GM21723 (cell line): ENCODE results near the gene WNT9B.

Experiments
- ATAC-seq: cut with Tn5 transposase; IDR thresholded peaks from one replicate; pipeline ENCODE4 v1.9.1; 2021; ENCODE audit warnings: mild to moderate bottlenecking, moderate library complexity; ENCODE audit not compliant: unreplicated experiment

The WNT9B gene, protein sequence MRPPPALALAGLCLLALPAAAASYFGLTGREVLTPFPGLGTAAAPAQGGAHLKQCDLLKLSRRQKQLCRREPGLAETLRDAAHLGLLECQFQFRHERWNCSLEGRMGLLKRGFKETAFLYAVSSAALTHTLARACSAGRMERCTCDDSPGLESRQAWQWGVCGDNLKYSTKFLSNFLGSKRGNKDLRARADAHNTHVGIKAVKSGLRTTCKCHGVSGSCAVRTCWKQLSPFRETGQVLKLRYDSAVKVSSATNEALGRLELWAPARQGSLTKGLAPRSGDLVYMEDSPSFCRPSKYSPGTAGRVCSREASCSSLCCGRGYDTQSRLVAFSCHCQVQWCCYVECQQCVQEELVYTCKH

GRCh38 chr17:46851029-46851741, at the start of gene WNT9B:
Gene WNT9B (plus strand): TSS chr17:46851583. CDS start chr17:46851639, 56 bp downstream.
- ATAC-seq = no peak

- no peak for ATAC-seq
Measured at GRCh38 chr17:46802800-46803199, 48.6 kb upstream of the WNT9B start.

DNA sequence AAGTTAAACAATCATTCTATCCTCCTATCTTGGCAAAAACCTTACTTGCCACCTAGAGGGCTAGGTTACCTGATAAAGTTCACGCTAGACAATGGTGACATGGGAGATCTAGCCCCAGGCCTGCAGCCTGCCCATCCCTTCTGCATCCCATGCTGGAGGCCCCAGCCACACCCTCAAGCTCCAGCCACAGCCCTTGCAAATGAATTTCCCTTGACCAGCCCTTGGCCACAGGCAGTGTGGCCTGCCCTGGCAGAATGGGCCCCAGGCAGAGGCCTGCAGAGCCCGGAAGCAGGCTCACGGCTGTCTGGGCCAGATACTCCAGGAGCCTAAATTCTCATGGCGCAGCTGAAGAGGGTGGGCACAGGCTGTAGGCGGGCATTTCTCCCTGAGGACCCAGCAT, 47.8 kb upstream of the WNT9B start:
- ATAC-seq = no peak

DNA sequence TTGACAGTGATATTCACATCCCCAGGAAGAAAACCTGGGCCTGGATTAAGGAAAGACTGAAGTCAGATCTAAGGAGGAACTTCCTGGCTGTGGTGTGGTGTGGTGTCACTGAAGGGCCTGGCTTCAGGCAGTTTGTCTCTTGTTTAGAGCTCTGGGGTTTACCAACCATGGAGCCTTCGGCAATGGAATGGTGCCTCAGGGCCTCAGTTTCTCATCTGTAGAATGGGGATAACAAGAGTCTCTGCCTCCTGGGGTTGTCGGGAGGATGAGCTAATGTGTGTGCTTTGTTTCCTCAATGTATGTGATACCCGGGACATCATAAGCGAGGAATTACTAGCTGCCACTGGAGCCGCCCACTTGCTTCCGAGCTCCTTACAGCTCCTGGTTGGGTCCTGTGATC, 45.6 kb upstream of the WNT9B start:
- no peak for ATAC-seq

GRCh38 chr17:46809110-46809571, 42.2 kb upstream of the WNT9B start:
- ATAC-seq = no peak

- ATAC-seq = no peak
Measured at GRCh38 chr17:46810837-46811236, 40.5 kb upstream of the WNT9B start.

GRCh38 chr17:46811978-46812583, 39.3 kb upstream of the WNT9B start:
- ATAC-seq = no peak

DNA sequence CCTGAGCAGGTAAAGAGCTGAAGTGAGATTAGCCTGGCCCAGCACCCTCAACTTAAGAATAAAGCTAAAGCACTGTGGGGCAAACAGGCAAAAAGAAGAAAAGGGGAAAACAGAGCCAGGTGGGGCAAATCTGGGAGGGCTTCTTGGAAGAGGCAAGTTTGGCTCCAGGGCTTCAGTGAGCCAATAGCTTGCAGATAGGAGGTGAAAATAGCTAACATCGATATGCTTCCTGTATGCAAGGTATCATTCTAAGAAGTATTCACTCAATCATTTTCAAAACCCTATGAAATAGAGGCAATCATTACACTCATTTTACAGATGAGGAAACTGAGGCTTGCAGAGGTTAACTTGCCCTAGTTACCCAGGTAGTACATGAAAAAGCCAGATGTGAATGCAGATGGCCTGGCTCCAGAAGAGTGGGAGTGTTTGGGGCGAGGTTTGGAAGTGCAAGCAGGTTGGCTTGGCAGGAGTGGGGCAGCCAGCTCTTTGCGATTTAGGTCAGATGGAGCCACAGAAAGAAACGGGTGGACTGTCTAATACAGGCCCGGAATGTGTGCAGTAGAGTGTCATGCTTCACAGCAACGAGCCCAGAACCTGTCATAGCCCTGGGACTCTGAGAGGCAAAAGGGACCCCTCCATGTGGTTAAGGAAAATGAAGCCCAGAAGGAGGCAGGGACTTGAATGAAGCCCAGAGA, 38.6 kb upstream of the WNT9B start:
- no peak for ATAC-seq

- ATAC-seq = no peak
Measured at GRCh38 chr17:46813920-46814319, 37.5 kb upstream of the WNT9B start.

DNA sequence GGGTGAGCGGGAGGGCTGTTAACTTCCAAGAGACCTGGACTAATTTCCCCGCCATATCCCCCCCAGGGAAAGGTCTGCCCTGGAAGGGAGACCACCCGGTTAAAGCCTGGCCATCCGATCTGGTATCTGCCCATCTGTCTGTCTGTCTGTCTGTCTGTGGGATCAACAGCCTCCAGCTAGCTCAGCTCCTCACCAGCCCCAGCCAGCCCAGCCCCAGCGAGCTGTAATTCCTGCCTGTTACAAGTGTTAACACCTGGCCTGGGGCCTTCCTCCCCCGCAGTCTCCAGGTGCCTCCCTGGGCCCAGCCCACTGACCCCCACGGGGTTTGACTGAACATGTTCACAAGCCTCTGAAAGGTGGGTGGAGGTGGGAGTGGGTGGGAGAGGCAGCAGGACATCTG, 36.9 kb upstream of the WNT9B start:
- ATAC-seq = no peak

GRCh38 chr17:46815474-46816353, 35.7 kb upstream of the WNT9B start:
- ATAC-seq = no peak

DNA sequence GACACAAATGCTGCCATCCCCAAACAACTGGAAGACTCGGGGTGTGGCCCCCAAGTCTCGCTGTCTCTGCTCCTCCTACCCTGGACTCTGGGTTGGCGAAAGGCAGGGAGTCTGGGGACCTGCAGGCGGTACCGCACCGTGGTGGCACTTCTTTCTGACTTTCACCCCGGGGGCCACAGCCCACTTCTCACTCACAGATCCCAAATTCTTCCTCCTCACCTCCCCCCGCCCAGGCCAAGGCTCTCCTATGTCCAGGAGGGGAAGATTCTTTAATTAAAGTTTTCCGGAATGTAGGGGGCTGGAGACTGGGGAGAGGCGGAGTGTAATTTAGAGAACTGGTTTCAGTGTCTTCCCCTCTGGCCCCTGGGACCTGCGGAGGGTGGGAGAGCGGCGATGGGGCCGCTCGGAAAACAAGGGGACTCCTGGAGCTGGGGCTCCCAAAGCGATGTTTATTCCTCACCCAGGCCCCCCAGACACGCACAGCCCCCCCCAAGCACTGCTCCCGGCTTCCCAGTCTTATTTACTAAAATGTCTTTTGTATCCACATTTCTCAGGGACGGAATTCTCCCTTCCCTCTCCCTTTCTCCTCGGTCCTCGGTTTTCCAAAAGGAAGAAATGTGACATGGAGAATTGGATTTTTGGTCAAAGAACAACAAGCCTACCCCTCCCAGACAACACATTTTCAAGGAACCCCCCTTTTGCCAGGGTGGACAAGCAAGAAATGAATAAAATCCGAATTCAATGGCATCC, 34.1 kb upstream of the WNT9B start:
- ATAC-seq = no peak

DNA sequence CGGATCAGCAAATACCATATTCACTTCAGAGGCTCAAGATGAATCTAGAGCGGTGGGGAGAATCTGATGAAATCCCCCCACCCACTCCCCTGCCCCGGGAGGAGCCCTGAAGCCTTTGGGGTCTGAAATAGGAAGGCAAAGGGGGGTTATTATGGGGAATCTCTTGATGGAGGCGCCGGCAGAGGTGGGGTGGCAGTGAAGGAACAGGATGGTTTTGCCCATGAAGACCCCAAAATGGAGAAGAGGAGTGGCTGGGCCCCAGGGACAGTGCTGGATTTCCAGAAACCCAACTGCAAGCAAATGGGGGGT, 33.5 kb upstream of the WNT9B start:
- ATAC-seq = no peak

- ATAC-seq = no peak
Measured at GRCh38 chr17:46818316-46818928, 33.0 kb upstream of the WNT9B start, which contains the start of gene WNT3. Gene WNT3 (minus strand): TSS chr17:46818692. CDS start chr17:46818597, 95 bp downstream.

DNA sequence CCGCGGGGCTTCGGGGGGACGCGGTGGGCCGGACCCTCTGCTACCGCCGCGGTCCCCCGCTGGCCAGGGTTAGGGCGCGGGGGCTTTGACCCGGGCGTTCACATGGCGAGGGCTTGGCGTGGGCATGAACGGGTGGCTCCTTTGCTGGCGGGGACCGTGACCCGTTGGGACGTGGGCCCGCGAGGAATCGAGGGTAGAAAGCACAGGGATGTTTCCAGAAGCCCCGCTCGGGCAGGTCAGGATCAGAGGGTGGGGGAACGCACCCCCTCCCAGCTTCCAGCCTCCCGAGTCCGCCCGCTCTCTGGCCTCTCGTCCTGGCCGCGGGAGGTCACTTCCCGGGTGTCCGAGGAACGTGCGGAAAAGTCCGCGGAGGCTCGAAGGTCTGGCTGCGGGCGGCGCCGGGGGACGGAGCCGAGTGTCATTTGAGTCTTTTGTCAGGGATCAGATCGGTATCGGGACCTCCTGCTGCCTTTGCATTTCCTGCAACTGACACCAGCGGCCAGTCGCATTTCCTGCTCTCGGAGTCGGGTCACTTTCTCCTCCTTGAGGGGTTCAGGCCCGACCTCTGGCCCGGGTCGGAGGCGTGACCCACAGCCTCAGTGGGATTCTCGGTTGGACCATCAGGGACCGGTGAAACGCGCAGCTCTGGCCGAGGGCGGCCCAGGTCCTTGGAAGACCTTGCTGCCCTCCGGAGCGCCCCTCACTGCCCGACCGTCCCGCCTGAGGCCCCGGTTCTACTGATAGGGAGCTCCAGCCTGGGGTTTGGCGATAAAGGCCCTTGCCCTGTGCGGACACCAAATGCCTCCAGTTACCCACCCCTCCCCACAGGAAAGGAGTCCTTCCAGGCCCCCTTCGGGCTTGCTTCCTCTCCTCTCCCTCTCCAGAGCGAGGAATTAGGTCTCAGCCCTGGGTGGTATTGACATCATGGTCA, 32.2 kb upstream of the WNT9B start:
- no peak for ATAC-seq

DNA sequence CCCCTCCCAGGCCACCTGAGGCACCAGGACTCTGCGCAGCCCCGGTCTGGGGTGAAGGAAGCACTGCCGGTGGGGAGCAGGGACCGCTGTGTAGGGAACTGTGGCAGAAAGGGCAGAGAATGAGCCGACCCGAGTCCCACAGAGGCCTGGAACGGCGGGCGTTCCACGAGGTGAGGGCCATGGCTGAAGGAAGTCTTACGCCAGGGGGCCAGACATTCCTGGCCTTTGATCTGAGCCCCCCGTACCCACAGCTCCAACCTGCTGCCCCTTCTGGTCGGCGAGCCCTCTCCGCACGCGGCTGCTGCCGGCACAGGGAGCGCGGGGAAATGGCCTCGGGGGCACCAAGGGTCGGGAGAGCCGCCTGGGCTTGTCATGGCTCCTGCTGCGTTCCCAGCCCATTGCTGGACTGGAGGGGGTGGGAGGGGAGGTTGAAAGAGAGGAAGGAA, 31.5 kb upstream of the WNT9B start:
- ATAC-seq = no peak

GRCh38 chr17:46820592-46821450, 30.6 kb upstream of the WNT9B start:
- ATAC-seq = no peak
